IPS-18a (cell line): ENCODE measurements around the gene PLEKHO2.

Experiments used
- H3K27ac ChIP-seq: one replicate; pipeline ENCODE4 v1.5.1; 2013; ENCODE audit warnings: low read length
- H3K27me3 ChIP-seq: one replicate; pipeline ENCODE4 v1.6.1; 2013; ENCODE audit warnings: mild to moderate bottlenecking, low read length; ENCODE audit not compliant: control insufficient read depth, insufficient read depth
- H3K36me3 ChIP-seq: one replicate; pipeline ENCODE4 v1.6.1; 2013; ENCODE audit warnings: low read depth, low read length; ENCODE audit not compliant: control insufficient read depth
- H3K4me1 ChIP-seq: one replicate; pipeline ENCODE4 v1.6.1; 2013; ENCODE audit warnings: low read depth, low read length; ENCODE audit not compliant: control insufficient read depth
- H3K4me3 ChIP-seq: one replicate; pipeline ENCODE4 v1.5.1; 2013; ENCODE audit warnings: low read length
- H3K9ac ChIP-seq: one replicate; pipeline ENCODE4 v1.6.1; 2013; ENCODE audit warnings: mild to moderate bottlenecking, low read length, moderate library complexity
- H3K9me3 ChIP-seq: one replicate; pipeline ENCODE4 v1.6.1; 2013; ENCODE audit warnings: low read depth, low read length; ENCODE audit not compliant: control insufficient read depth

The PLEKHO2 gene

GRCh38 chr15:64861331-64861730 lies 19.6 kb downstream of the PLEKHO2 start:
- H3K9ac ChIP-seq: no peak overlapping the region
- H3K4me3 ChIP-seq: no peak overlapping the region
- H3K36me3 ChIP-seq: peaks cover 21% of the 10 kb centered on the region
- H3K27ac ChIP-seq: no peak overlapping the region
- H3K9me3 ChIP-seq: no peaks in the 10 kb centered on the region
- no peaks in the 10 kb centered on the region for H3K27me3 ChIP-seq
- H3K4me1 ChIP-seq: peaks cover 27% of the 10 kb centered on the region

DNA sequence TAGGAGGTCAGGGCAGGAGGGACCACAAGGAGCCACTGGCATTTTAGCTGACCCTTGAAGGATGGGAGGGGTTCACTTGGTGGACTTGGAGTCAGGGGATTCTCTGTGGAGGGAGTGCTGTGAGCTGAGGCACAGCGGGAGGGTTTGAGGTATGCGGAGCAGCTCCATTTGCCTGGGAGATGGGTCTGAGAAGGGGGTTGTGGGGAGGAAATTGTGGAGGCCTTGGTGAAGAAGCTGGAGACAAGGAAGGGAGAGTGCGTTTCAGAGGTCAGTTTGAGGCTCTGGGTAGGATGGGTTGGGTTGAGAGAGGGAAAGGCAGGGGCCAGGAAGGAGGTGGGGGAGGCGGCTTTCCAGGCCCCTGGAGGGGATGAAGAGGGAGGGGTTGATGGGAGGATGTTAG lies 20.2 kb downstream of the PLEKHO2 start:
- Histone ChIP-seq H3K27me3 (no peaks in the 10 kb centered on the region), H3K36me3 (peaks cover 21% of the 10 kb centered on the region), H3K9me3 (no peaks in the 10 kb centered on the region), H3K4me1 (peaks cover 29% of the 10 kb centered on the region), H3K27ac (no peak overlapping the region), H3K9ac (no peak overlapping the region), H3K4me3 (no peak overlapping the region)

DNA sequence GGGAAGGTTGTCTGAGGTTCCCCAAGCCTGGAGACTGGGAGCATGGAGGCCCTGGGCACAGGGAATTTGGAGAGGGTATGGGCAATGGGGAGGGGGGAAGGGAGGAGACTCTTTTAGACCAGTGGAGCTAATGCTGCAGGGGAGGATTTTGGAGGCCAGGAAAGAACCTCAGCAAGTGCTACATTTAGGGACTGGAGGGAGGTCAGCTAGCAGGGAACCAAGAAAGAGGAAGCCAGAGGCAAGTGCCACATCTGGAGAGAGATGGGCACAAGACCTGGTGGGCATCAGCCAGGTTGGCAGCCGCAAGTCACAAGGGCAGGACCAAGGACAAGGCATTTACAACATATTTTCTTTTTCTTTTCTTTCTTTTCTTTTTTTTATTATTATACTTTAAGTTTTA lies 20.7 kb downstream of the PLEKHO2 start:
- Histone ChIP-seq H3K9me3 (no peaks in the 10 kb centered on the region), H3K9ac (no peak overlapping the region), H3K27ac (no peak overlapping the region), H3K36me3 (peaks cover 22% of the 10 kb centered on the region), H3K4me1 (peaks cover 26% of the 10 kb centered on the region), H3K27me3 (no peaks in the 10 kb centered on the region), H3K4me3 (no peak overlapping the region)

GRCh38 chr15:64864068-64864467 lies 22.4 kb downstream of the PLEKHO2 start:
- H3K9me3 ChIP-seq: no peaks in the 10 kb centered on the region
- H3K4me1 ChIP-seq: peaks cover 19% of the 10 kb centered on the region
- H3K4me3 ChIP-seq: no peak overlapping the region
- H3K27ac ChIP-seq: no peak overlapping the region
- H3K36me3 ChIP-seq: peaks cover 18% of the 10 kb centered on the region
- H3K27me3 ChIP-seq: no peaks in the 10 kb centered on the region
- no peak overlapping the region for H3K9ac ChIP-seq

DNA sequence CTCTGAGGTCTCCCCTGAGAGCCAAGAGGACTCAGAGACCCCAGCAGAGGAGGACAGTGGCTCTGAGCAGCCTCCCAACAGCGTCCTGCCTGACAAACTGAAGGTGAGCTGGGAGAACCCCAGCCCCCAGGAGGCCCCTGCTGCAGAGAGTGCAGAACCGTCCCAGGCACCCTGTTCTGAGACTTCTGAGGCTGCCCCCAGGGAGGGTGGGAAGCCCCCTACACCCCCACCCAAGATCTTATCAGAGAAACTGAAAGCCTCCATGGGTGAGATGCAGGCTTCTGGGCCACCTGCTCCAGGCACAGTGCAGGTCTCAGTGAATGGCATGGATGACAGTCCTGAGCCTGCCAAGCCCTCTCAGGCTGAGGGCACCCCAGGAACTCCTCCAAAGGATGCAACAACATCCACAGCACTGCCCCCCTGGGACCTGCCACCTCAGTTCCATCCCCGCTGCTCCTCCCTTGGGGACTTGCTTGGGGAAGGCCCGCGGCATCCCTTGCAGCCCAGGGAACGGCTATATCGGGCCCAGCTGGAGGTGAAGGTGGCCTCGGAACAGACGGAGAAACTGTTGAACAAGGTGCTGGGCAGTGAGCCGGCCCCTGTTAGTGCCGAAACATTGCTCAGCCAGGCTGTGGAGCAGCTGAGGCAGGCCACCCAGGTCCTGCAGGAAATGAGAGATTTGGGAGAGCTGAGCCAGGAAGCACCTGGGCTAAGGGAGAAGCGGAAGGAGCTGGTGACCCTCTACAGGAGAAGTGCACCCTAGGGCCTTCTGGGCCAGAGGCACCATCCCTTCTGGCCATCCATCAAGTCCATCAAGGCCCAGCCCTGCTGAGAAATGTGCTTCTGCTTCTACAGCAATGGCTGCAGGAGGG lies 23.6 kb downstream of the PLEKHO2 start:
- no peaks in the 10 kb centered on the region for H3K9me3 ChIP-seq
- H3K9ac ChIP-seq: no peak overlapping the region
- H3K36me3 ChIP-seq: peaks cover 7% of the 10 kb centered on the region
- peaks cover 19% of the 10 kb centered on the region for H3K4me1 ChIP-seq
- no peak overlapping the region for H3K27ac ChIP-seq
- H3K4me3 ChIP-seq: no peak overlapping the region
- no peaks in the 10 kb centered on the region for H3K27me3 ChIP-seq

- H3K27me3 ChIP-seq: no peaks in the 10 kb centered on the region
- H3K27ac ChIP-seq: no peak overlapping the region
- peaks cover 19% of the 10 kb centered on the region for H3K4me1 ChIP-seq
- no peaks in the 10 kb centered on the region for H3K9me3 ChIP-seq
- no peak overlapping the region for H3K4me3 ChIP-seq
- no peak overlapping the region for H3K9ac ChIP-seq
- peaks cover 3% of the 10 kb centered on the region for H3K36me3 ChIP-seq
These were observed 24.3 kb downstream of the PLEKHO2 start for GRCh38 chr15:64865998-64866520.

- no peaks in the 10 kb centered on the region for H3K27me3 ChIP-seq
- H3K4me3 ChIP-seq: no peak overlapping the region
- H3K4me1 ChIP-seq: peaks cover 19% of the 10 kb centered on the region
- H3K27ac ChIP-seq: no peak overlapping the region
- H3K36me3 ChIP-seq: peaks cover 3% of the 10 kb centered on the region
- H3K9ac ChIP-seq: no peak overlapping the region
- H3K9me3 ChIP-seq: no peaks in the 10 kb centered on the region
These were observed 27.8 kb downstream of the PLEKHO2 start for GRCh38 chr15:64869501-64869900.

DNA sequence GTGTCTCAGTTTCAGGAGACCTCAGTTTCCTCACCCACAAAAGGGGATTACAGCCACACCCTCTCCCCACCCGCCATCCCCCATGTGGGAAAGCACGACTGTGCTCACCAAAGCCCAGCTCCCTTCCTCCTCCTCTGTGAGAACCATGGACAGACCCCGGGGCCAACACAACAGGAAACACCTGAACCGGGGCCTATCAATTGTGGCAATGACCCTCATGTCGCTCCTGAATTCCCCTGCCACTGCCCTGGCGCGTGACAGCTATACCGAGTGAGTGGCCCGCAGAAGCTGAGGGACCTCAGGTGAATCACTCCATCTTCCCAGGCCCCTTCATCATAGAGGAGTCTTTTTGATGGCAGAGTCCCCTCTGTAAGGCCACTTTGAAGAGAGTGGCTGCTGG lies 28.6 kb downstream of the PLEKHO2 start:
- Histone ChIP-seq H3K27me3 (no peaks in the 10 kb centered on the region), H3K36me3 (peaks cover 3% of the 10 kb centered on the region), H3K27ac (no peak overlapping the region), H3K4me1 (peaks cover 27% of the 10 kb centered on the region), H3K9me3 (no peaks in the 10 kb centered on the region), H3K4me3 (no peak overlapping the region), H3K9ac (no peak overlapping the region)

DNA sequence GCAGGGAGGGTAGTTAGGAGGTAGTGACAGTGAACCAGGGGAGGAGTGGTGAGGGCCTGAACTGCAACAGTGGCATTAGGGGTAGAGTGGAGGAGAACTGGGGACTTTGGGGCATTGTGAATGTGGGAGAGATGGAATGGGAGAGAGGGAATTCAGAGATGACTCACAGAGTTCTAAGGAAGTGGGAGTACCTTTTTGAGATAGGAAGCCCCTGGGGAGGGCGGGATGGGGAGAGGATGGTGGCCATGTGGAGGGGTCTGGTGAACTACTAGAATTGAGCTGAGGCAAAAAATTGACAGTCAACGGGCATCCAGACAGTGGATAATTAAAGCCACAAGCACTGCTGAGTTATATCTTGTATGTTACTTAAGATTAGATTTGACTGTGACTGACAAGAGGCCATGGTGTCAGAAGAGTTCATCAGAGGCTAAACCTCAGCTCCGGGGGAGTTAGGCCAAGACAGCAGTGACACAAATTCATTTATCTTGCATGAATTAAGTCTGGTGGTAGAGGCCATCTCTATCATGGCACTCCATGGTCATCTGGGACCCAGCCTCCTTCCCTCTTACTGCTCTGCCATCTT lies 34.0 kb downstream of the PLEKHO2 start:
- Histone ChIP-seq H3K4me3 (no peak overlapping the region), H3K9me3 (no peaks in the 10 kb centered on the region), H3K36me3 (no peaks in the 10 kb centered on the region), H3K27me3 (no peaks in the 10 kb centered on the region), H3K27ac (no peak overlapping the region), H3K9ac (no peak overlapping the region), H3K4me1 (peaks cover 14% of the 10 kb centered on the region)

DNA sequence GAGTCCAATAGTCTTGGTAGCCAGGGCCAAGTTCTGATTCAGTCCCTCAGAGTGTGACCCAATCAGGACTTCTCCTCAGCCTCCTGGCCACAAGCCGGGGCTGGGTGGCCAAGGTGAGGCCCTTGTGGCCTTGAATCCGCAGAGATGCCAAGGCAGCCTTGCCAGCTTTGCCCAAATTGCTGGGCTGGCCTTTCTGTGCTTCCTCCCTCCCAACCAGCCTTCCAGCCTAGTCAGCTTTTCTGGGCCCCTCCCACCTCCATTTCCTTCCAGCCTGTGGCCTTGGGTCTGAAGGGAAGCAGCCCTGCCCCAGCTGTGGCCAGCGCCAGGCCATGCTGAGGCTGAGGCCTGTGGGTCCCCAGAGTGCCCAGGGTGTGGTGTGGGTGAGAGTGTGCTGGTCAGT lies 35.7 kb downstream of the PLEKHO2 start:
- Histone ChIP-seq H3K36me3 (no peaks in the 10 kb centered on the region), H3K27ac (no peak overlapping the region), H3K9ac (no peak overlapping the region), H3K9me3 (no peaks in the 10 kb centered on the region), H3K4me1 (peaks cover 17% of the 10 kb centered on the region), H3K4me3 (no peak overlapping the region), H3K27me3 (no peaks in the 10 kb centered on the region)

DNA sequence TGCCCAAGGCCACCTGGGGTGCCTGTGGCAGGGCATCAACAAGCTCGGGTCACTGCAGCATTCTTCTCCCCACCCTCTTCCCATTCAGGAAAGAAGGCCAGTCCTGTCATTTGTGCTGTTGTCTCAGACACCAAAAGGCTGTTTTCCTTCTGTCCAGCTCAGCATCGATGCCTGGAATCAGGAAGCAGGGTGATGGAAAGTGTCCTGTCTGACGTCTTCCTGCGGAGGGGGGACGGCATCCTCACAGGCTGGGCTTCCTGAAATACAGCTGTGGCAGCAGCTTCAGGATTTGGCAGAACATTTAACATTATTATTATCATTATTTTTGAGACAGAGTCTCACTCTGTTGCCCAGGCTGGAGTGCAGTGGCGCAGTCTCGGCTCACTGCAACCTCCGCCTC lies 37.0 kb downstream of the PLEKHO2 start:
- Histone ChIP-seq H3K27ac (no peak overlapping the region), H3K9me3 (no peaks in the 10 kb centered on the region), H3K4me1 (peaks cover 17% of the 10 kb centered on the region), H3K27me3 (no peaks in the 10 kb centered on the region), H3K9ac (no peak overlapping the region), H3K36me3 (no peaks in the 10 kb centered on the region), H3K4me3 (no peak overlapping the region)
